ENCODE data around the gene ARSA.
"Not testable (repeated sequence)": the region's sequence is repeated elsewhere in the genome, so short reads cannot be mapped to it uniquely, and the experiment has no call there.

The ARSA gene

DNA sequence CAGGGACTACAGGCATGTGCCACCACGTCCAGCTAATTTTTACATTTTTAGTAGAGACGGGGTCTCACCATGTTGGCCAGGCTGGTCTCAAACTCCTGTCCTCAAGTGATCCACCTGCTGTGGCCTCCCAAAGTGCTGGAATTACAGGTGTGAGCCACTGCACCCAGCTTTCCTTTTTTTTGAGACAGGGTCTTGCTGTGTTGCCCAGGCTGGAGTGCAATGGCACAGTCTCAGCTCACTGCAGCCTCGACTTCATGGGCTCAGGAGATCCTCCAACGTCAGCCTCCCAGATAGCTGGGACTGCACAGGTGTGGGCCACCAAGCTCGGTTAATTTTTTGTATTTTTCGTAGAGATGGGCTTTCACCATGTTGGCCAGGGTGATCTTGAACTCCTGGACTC lies 26.7 kb upstream of the ARSA start:
- not testable (repeated sequence) for DNase-seq (ENCODE audit: low read depth in 2 of 2)

DNA sequence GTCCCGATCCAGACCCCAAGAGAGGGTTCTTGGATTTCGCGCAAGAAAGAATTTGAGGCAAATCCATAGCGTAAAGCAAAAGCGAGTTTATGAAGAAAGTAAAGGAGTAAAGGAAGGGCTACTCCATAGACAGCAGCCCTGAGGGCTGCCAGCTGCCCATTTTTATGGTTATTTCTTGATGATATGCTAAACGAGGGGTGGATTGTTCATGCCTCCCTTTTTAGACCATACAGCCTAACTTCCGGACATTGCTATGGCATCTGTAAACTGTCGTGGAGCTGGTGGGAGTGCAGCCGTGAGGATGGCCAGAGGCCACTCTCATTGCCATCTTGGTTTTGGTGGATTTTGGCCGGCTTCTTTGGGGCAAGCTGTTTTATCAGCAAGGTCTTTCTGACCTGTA lies 25.3 kb upstream of the ARSA start:
- no peak for DNase-seq (ENCODE audit: low read depth in 2 of 2)

GRCh38 chr22:50643821-50644101 lies 15.8 kb upstream of the ARSA start:
- not testable (repeated sequence) for DNase-seq (ENCODE audit: low read depth in 2 of 2)

- not testable (repeated sequence) for DNase-seq (ENCODE audit: low read depth in 2 of 2)
These were observed 15.3 kb upstream of the ARSA start for GRCh38 chr22:50643021-50643820.

GRCh38 chr22:50641696-50642607 lies 14.0 kb upstream of the ARSA start:
- no peak for DNase-seq (ENCODE audit: low read depth in 2 of 2)

GRCh38 chr22:50640857-50641647 lies 13.1 kb upstream of the ARSA start:
- no peak for DNase-seq (ENCODE audit: low read depth in 2 of 2)

GRCh38 chr22:50640296-50640695 lies 12.3 kb upstream of the ARSA start:
- DNase-seq (ENCODE audit: low read depth in 2 of 2) = not testable (repeated sequence)

GRCh38 chr22:50635591-50635990 lies 7.6 kb upstream of the ARSA start:
- no peak for DNase-seq (ENCODE audit: low read depth in 2 of 2)

GRCh38 chr22:50633771-50634170 lies 5.8 kb upstream of the ARSA start:
- DNase-seq (ENCODE audit: low read depth in 2 of 2) = no peak

GRCh38 chr22:50633086-50633485 lies 5.1 kb upstream of the ARSA start:
- no peak for DNase-seq (ENCODE audit: low read depth in 2 of 2)

DNA sequence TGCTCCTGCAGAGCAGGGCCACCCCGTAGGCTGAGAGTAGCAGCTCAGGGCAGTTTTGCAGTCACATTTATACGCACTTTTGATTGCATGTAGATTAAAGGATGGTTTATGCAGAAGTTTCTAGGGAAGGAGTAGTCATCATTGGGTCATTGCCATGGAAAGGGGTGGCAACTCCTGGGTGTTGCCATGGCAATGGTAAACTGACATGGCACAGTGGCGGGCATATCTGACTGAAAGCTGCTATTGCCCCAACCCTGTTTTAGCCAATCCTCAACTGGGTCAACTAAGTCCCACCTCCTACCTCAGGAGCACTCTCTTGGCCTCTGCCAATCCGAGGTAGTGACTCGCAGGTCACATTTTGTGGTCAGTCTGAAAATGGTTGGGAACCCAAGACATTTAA lies 2.4 kb upstream of the ARSA start:
- DNase-seq (ENCODE audit: low read depth in 2 of 2) = no peak

- no peak for DNase-seq (ENCODE audit: low read depth in 2 of 2)
These were observed 687 bp upstream of the ARSA start for GRCh38 chr22:50628543-50629134.

DNA sequence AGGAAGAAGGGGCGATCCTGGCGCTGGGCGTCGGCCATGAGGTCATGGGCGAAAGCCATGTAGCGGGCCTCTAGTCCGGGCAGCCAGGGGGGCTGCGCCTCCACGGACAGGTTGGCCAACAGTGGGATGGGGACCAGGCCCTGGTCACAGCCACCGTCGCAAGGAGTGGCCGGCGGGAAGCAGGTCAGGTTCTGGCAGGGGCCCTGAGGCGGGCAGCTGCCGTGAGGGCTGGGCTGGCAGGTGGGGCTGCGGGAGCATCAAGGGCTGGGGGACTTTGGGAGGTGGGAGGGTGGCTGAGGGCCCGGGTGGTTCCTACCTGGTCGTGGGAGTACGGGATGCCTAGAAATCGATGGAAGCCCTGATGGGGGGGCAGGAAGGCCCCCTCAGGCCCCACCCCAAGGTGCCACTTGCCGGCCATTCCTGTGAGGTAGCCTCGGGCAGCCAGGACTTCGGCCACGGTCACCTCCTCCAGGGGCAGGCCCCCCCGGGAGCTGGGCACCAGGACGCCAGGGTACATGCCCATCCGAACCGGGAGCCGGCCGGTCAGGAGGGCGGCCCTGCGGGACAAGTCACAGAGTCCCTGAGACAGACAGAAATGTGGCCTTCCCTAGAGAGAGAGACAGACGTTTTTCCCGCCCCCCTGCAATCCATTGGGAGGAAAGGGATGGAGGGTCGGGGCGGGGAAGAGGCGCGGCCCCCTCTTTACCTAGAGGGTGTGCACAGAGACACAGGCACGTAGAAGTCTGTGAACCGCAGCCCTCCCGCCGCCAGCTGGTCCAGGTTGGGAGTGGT lies 906 bp downstream of the ARSA start:
- DNase-seq (ENCODE audit: low read depth in 2 of 2) = no peak

GRCh38 chr22:50626314-50626849 lies 1.6 kb downstream of the ARSA start:
- no peak for DNase-seq (ENCODE audit: low read depth in 2 of 2)

DNA sequence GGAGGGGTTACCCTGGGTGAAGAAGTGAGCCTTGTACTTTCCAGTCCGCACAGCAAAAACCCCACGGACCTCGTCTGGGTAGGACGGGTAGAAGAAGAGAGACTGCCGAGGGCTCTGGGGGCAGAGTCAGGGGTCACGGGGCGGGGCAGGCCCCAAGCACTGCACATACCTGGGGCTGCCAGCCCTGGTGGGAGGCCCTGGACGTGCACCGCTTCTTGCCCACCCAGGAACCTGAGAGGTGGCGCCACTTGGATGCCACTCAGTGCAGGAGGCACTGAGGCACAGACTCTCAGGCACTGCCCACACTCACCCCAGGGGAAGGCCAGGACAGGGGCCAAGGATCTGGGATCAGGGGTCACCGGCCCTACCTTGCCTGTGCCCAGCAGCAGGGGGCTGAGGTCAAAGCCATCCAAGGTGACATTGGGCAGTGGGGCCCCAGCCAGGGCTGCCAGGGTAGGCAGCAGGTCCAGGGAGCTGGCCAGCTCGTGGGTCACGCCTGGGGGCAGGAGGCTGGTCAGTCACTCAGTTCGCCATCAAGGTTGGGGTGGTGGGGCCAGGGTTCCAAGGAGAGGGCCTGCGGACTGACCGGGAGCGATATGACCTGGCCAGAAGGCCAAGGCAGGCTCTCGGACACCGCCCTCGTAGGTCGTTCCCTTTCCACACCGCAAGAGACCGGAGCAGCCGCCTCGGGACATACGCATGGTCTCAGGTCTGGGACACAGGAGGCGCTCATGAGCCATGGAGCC lies 2.2 kb downstream of the ARSA start:
- no peak for DNase-seq (ENCODE audit: low read depth in 2 of 2)

DNA sequence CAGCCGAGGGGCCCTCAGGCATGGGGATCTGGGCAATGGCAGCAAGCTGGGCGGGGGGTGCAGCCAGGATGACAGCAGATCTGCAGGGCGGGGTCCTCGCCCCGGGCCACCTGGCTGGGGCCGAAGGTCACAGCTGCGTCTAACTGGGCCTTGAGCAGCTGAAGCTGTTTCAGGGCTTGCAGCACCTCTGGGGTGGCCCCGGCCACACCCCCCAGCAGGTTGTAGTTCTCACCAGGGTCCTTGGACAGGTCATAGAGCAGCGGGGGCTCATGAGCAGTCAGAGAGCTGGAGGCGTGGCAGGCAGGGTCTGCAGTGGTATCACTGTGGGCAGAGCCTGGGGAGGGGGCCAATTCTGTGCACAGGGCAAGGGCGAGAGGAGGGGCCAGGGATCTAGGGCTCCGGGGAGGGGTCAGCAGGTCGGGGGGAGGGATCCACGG lies 2.8 kb downstream of the ARSA start:
- DNase-seq (ENCODE audit: low read depth in 2 of 2) = no peak

DNA sequence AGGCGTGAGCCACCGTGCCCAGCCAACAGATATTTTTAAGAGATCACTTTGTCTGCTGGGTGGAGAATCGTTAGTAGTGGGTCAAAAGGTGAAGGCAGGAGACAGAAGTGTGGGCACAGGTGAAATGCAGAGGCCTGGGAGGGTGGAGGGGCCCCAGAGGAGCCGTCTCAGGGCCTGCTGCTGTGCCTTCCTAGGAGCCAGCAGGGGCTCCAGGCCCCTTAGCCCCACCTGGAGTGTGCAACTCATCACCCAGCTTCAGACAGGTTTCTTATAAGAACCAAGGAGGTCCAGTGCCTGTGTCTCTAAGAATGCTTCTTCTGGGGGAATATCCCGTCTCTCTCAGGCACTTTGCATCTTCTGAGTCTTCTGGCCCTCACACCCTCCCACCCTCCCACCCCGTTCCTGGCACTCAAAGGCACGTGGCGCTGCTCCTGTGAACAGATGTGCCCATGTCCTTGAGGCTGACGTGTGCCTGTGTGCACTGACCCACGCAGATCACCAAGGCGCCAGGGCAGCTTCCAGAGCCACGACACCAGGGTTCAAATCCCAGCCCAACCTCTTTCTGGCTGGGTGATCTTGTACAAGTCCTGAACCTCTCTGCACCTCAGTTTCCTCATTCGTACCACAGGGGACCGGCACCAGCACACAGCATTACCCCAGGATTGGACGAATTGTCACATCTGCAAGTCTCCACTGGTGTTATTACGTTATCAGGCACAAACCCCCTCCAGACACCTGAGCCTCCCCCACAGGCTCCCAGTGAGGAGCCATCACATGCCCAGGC lies 3.4 kb downstream of the ARSA start:
- DNase-seq (ENCODE audit: low read depth in 2 of 2) = no peak

- no peak for DNase-seq (ENCODE audit: low read depth in 2 of 2)
These were observed 5.1 kb downstream of the ARSA start for GRCh38 chr22:50622723-50623327.

All from stimulated activated CD8-positive, alpha-beta memory T cell treated with anti-CD3 and anti-CD28 coated beads, Interleukin-2, amount 100 ng/mL, for 48 hours (primary cell).